ENCODE data around the gene PARD6G. TPM values are rescaled to one million over a fixed set of nuclear protein-coding genes. Genes with fewer than 3 reads are reported as not detected.

Gene PARD6G
- polyA plus RNA-seq, 1 of the 3 experiments (the other 2 are of a cell fraction), result 4.3 TPM

DNA sequence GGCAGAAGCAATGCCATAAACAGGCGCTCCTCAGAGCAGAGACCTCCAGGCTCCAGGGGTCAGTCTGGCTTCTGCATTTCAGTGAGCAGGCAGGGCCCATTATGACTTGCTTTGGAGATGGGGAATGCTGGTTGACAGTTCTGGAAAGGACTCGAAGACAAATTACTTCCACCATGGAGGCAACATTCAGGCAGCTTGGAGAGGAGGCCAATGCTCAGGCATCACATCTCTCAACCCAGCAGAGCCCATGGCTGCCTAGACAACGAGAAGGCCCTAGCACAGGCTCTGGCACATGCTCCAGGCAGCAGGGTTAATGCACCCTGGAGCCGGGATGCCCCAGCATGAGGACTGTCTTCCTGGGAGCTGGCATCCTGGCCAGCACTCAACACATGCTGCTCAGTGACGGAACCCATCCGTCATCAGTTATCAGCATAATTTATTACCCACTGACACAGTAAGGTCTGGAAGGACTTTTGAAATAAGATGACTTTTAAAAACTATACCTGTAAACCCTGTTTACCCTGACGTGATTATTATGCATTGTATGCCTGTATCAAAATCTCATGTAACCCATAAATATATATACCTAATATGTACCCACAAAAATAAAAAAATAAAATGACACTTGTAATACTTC, 85.4 kb downstream of the PARD6G start (continued):
- TF ChIP-seq, protein P1, sequence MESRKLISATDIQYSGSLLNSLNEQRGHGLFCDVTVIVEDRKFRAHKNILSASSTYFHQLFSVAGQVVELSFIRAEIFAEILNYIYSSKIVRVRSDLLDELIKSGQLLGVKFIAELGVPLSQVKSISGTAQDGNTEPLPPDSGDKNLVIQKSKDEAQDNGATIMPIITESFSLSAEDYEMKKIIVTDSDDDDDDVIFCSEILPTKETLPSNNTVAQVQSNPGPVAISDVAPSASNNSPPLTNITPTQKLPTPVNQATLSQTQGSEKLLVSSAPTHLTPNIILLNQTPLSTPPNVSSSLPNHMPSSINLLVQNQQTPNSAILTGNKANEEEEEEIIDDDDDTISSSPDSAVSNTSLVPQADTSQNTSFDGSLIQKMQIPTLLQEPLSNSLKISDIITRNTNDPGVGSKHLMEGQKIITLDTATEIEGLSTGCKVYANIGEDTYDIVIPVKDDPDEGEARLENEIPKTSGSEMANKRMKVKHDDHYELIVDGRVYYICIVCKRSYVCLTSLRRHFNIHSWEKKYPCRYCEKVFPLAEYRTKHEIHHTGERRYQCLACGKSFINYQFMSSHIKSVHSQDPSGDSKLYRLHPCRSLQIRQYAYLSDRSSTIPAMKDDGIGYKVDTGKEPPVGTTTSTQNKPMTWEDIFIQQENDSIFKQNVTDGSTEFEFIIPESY (IDR thresholded peaks at IDR 0.05; ENCODE audit: borderline replicate concordance, low read depth), result no peak
- no peak for TF ChIP-seq FOSL2 (IDR thresholded peaks at IDR 0.05; ENCODE audit: borderline replicate concordance, low read depth)
- TF ChIP-seq, protein P2, sequence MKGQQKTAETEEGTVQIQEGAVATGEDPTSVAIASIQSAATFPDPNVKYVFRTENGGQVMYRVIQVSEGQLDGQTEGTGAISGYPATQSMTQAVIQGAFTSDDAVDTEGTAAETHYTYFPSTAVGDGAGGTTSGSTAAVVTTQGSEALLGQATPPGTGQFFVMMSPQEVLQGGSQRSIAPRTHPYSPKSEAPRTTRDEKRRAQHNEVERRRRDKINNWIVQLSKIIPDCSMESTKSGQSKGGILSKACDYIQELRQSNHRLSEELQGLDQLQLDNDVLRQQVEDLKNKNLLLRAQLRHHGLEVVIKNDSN (IDR thresholded peaks at IDR 0.05; ENCODE audit: borderline replicate concordance, low read depth), result no peak
- TF ChIP-seq, protein P3, sequence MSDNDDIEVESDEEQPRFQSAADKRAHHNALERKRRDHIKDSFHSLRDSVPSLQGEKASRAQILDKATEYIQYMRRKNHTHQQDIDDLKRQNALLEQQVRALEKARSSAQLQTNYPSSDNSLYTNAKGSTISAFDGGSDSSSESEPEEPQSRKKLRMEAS (IDR thresholded peaks at IDR 0.05; ENCODE audit: low read depth), result no peak
- no peak for TF ChIP-seq JUND (IDR thresholded peaks at IDR 0.05)

DNA sequence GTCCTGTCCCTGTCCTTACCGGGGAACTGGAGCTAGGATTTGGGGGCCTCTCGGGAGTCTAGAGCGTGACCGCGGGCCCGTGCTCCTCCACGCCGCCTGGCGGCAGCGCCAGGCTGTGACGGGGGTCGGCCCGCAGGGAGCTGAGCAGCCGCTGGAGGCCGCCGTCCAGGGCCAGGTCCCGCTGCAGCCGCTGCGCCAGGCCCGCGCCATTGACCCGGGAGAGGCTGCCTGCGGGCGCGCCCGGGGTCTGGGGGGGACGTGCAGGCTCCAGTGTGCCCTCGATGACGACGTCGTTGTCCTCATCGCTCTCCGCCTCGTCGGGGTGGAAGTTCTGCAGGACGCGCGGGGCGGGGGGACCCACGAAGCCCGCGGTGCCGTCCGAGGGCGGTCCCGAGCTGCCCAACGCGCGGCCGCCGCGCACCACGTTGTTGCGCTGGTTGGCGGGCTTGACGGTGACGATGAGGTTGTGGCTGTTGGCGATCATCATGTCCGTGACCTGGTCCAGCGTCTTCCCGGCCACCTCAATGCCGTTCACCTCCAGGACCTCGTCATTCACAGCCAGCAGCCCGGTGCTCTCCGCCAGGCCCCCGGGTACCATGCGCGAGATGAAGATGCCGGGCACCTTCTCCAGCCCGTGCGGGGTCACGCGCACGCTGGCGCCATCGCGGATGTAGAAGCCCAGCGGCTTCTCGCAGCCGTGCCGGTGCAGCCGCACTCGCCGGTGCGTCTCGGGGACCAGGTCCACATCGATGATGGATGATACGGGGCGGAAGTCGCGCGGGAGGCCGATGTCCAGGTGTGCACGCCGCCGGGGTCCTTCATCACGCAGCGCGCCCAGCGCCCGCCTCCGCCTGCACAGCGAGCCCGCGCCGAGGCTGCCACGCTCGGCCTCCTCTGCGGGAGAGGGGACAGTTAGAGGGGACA, 87.3 kb downstream of the PARD6G start:
- WGBS (ENCODE audit: low lambda C conversion rate), result 96% methylated on average over 42 of the region's 109 CpGs
- peaks cover 5% of the 10 kb centered on the region for H3F3A ChIP-seq (replicated peaks; ENCODE audit: insufficient read depth)
- peaks cover 0 to 9% of the 10 kb centered on the region in 2 experiments for H3K36me3 ChIP-seq (replicated peaks in 1 of 2; ENCODE audit: control insufficient read depth in 1 of 2, insufficient read depth in 2 of 2, low read length in 1 of 2)
- H3K4me1 ChIP-seq (ENCODE audit: control insufficient read depth in 1 of 2, insufficient read depth in 2 of 2, low read depth in 1 of 2, low read length in 1 of 2), result peaks cover 0 to 3% of the 10 kb centered on the region in 2 experiments; a peak in 1 of 4 replicates
- CTCF ChIA-PET, result interaction anchor here (1.2 to 8.1 kb wide), 4 partner anchors 11 to 93 kb away, joined by 3 to 152 read pairs (median 18); partner anchors contain the start of gene PARD6G
- H2AFZ ChIP-seq (ENCODE audit: low read depth), result no peak overlapping the region
- H3K27ac ChIP-seq (ENCODE audit: low read depth in 2 of 2, low read length in 1 of 2), result no peak overlapping the region
- H4K20me1 ChIP-seq (ENCODE audit: insufficient read depth), result no peaks in the 10 kb centered on the region
- H3K9ac ChIP-seq, result no peak overlapping the region
- POLR2A ChIA-PET, result no interaction called here
- no peaks in the 10 kb centered on the region for H3K9me3 ChIP-seq
- no peak overlapping the region for H3K4me2 ChIP-seq
- peak overlapping the region in 1 of 2 experiments; percentile 28; a peak in 1 of 4 replicates for H3K4me3 ChIP-seq (ENCODE audit: low read depth in 2 of 2, low read length in 1 of 2)
- TF ChIP-seq GATA2 (CRISPR knock-in tag; IDR thresholded peaks at IDR 0.05) (no peak), CHD2 (IDR thresholded peaks at IDR 0.05; ENCODE audit: low read length, partially characterized antibody) (no peak)
- H3K27me3 ChIP-seq (ENCODE audit: insufficient read depth), result no peaks in the 10 kb centered on the region
- DNase-seq, result no peak
- no peaks in the 10 kb centered on the region for H3K9me2 ChIP-seq
- H3K79me2 ChIP-seq (ENCODE audit: insufficient read depth), result no peaks in the 10 kb centered on the region

DNA sequence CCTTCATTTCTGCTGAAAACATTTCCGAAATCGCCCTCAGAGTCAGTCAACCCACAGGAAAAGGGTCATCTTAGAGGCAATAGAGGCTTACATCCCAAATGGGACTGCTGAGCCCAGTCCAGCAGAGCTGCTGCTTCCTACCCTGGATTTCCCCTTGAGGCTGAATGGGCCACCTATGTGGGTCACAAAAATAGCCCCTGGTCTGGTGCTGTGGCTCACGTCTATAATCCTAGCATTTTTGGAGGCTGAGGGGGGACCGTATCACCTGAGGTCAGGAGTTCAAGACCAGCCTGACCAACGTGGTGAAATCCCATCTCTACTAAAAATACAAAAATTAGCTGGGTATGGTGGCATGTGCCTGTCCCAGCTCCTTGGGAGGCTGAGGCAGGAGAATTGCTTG, 88.9 kb downstream of the PARD6G start:
- Histone ChIP-seq H3K9me2 (no peaks in the 10 kb centered on the region), H3K4me3 (ENCODE audit: low read depth in 2 of 2, low read length in 1 of 2) (no peak overlapping the region), H3K36me3 (replicated peaks in 1 of 2; ENCODE audit: control insufficient read depth in 1 of 2, insufficient read depth in 2 of 2, low read length in 1 of 2) (peaks cover 7 to 9% of the 10 kb centered on the region in 2 experiments), H2AFZ (ENCODE audit: low read depth) (no peak overlapping the region), H3K4me1 (ENCODE audit: control insufficient read depth in 1 of 2, insufficient read depth in 2 of 2, low read depth in 1 of 2, low read length in 1 of 2) (peaks cover 0 to 3% of the 10 kb centered on the region in 2 experiments; a peak in 1 of 4 replicates), H3K9ac (no peak overlapping the region), H4K20me1 (ENCODE audit: insufficient read depth) (no peaks in the 10 kb centered on the region), H3K4me2 (no peak overlapping the region), H3K27me3 (ENCODE audit: insufficient read depth) (no peaks in the 10 kb centered on the region), H3F3A (replicated peaks; ENCODE audit: insufficient read depth) (peaks cover 8% of the 10 kb centered on the region), H3K27ac (ENCODE audit: low read depth in 2 of 2, low read length in 1 of 2) (no peak overlapping the region), H3K9me3 (no peaks in the 10 kb centered on the region), H3K79me2 (ENCODE audit: insufficient read depth) (no peaks in the 10 kb centered on the region)
- CTCF ChIA-PET, result interaction anchor here (0.7 to 8.1 kb wide), 26 partner anchors 9 to 160 kb away, joined by 3 to 152 read pairs (median 5); partner anchors contain the start of gene PARD6G
- POLR2A ChIA-PET, result no interaction called here
- TF ChIP-seq MEF2A (IDR thresholded peaks at IDR 0.05; ENCODE audit: borderline replicate concordance, low read depth) (no peak), FOXJ3 (CRISPR knock-in tag; IDR thresholded peaks at IDR 0.05) (no peak), NRF1 (IDR thresholded peaks at IDR 0.05; ENCODE audit: low read depth, low read length) (no peak), RXRA (IDR thresholded peaks at IDR 0.05; ENCODE audit: borderline replicate concordance, low read depth) (no peak), RCOR1 (IDR thresholded peaks at IDR 0.05; ENCODE audit: low read length) (no peak)
- TF ChIP-seq, protein P1 (IDR thresholded peaks at IDR 0.05; ENCODE audit: borderline replicate concordance, low read depth), result no peak
- WGBS (ENCODE audit: low lambda C conversion rate), result 63% methylated on average over 5 of the region's 5 CpGs
- DNase-seq, result no peak

Data from SK-N-SH (cell line).